Kasumi-1 (cell line): ENCODE results near the gene C1orf198.

ENCODE experiments used
- DNase-seq, 2 experiments: peaks; one replicate each; lab custom pipeline; 2025; lab: John Stamatoyannopoulos, UW

Gene C1orf198

GRCh38 chr1:230832476-230832875 lies 35.8 kb downstream of the C1orf198 start:
- DNase-seq: no peak

- no peak for DNase-seq
Observed at GRCh38 chr1:230831771-230832170, 36.5 kb downstream of the C1orf198 start.

- DNase-seq: no peak
Observed at GRCh38 chr1:230828421-230828820, 39.9 kb downstream of the C1orf198 start.

- DNase-seq: no peak
Observed at GRCh38 chr1:230827801-230828200, 40.5 kb downstream of the C1orf198 start.

GRCh38 chr1:230827081-230827681 lies 41.1 kb downstream of the C1orf198 start:
- no peak for DNase-seq

- DNase-seq: no peak
Observed at GRCh38 chr1:230826166-230826875, 42.0 kb downstream of the C1orf198 start.

GRCh38 chr1:230825761-230826160 lies 42.6 kb downstream of the C1orf198 start:
- no peak for DNase-seq

GRCh38 chr1:230824919-230825721 lies 43.2 kb downstream of the C1orf198 start:
- DNase-seq: peak; percentile 27 to 34

- DNase-seq: no peak
Observed at GRCh38 chr1:230824551-230824918, 43.8 kb downstream of the C1orf198 start.

GRCh38 chr1:230823931-230824381 lies 44.4 kb downstream of the C1orf198 start:
- no peak for DNase-seq

GRCh38 chr1:230823426-230823825 lies 44.9 kb downstream of the C1orf198 start:
- DNase-seq: no peak

GRCh38 chr1:230822092-230822581 lies 46.2 kb downstream of the C1orf198 start:
- DNase-seq: no peak

GRCh38 chr1:230821346-230821745 lies 47.0 kb downstream of the C1orf198 start:
- no peak for DNase-seq

GRCh38 chr1:230820568-230820967 lies 47.8 kb downstream of the C1orf198 start:
- no peak for DNase-seq

GRCh38 chr1:230819976-230820375 lies 48.3 kb downstream of the C1orf198 start:
- DNase-seq: no peak

- DNase-seq: no peak
Observed at GRCh38 chr1:230818901-230819300, 49.4 kb downstream of the C1orf198 start.

- no peak for DNase-seq
Observed at GRCh38 chr1:230818367-230818766, 50.0 kb downstream of the C1orf198 start.

- DNase-seq: no peak
Observed at GRCh38 chr1:230816018-230816417, 52.3 kb downstream of the C1orf198 start.

- no peak for DNase-seq
Observed at GRCh38 chr1:230814949-230815692, 53.2 kb downstream of the C1orf198 start.

- no peak for DNase-seq
Observed at GRCh38 chr1:230812568-230812967, 55.8 kb downstream of the C1orf198 start.

GRCh38 chr1:230809256-230809990 lies 58.9 kb downstream of the C1orf198 start:
- no peak for DNase-seq
